Prostate gland (tissue), 2 donors: Measurements from ENCODE around the gene GCNT2. TPM values are rescaled to one million over a fixed set of nuclear protein-coding genes. Genes with fewer than 3 reads are reported as not detected.
A peak's percentile ranks its signal among the peaks of the same experiment; 100 is the strongest.
"Not testable (repeated sequence)": the region's sequence is repeated elsewhere in the genome, so short reads cannot be mapped to it uniquely, and the experiment has no call there.

ENCODE experiments used
- DNase-seq: peaks from one replicate; pipeline ENCODE4 v3.0.0-alpha.2; 2019; ENCODE audit warnings: low spot score
- H3K27ac ChIP-seq, 2 donors: fragments of 200-600 bp; sonication (generic); 2 replicates each; pipeline ENCODE4 v1.5.1; 2017 to 2019
- H3K27me3 ChIP-seq: fragments of 200-600 bp; sonication (generic); replicated peaks from 2 replicates; pipeline ENCODE4 v1.5.1; 2019; ENCODE audit not compliant: insufficient read depth
- H3K36me3 ChIP-seq, 2 donors: fragments of 200-600 bp; sonication (generic); 1 replicate in 1 of 2; 2 replicates in 1 of 2; pipeline versions ENCODE4 v1.5.1 to v1.8.1; 2017 to 2019
- H3K4me1 ChIP-seq: fragments of 200-600 bp; sonication (generic); replicated peaks from 2 replicates; pipeline ENCODE4 v1.5.1; 2019
- H3K4me3 ChIP-seq, 2 donors: fragments of 200-600 bp; sonication (generic); 2 replicates each; pipeline ENCODE4 v1.5.1; 2017 to 2019
- H3K9me3 ChIP-seq: fragments of 200-600 bp; sonication (generic); 2 replicates; pipeline ENCODE4 v1.5.1; 2017
- POLR2A ChIP-seq: fragments of 450-650 bp; IDR thresholded peaks from one replicate; pipeline ENCODE4 v1.6.1; 2016; ENCODE audit warnings: antibody characterized with exemption, mild to moderate bottlenecking
- POLR2AphosphoS5 ChIP-seq: sonication (generic); formaldehyde crosslinking; IDR thresholded peaks from one replicate; pipeline ENCODE4 v1.6.1; 2017; ENCODE audit warnings: antibody characterized with exemption
- WGBS: methylation state at CpG from one replicate; pipeline ENCODE4 v1.1.5; 2018; 5-methylcytosine and 5-hydroxymethylcytosine counted together
- intact Hi-C: fragments of 100-400 bp; cut with DNase I; formaldehyde crosslinking; loops from one replicate; pipeline ENCODE4 v1.14.2; 2022
- total RNA-seq, 2 donors: library from RNA; depleted of rRNA; stranded (reverse); fragments of >200 nt; gene quantifications; one replicate each; pipeline ENCODE4 v1.1.0, GENCODE V29; 2016
- TF ChIP-seq, protein P1 (sequence below), 4 experiments: fragments of 200-600 bp in 2 of 4; fragments of 450-650 bp in 2 of 4; sonication (generic) in 2 of 4; IDR thresholded peaks; 1 replicate in 3 of 4; 2 replicates in 1 of 4; pipeline ENCODE4 v1.5.1; 2016 to 2019; ENCODE audit warnings: antibody characterized with exemption in 4 of 4, mild to moderate bottlenecking in 2 of 4, moderate library complexity in 2 of 4

The GCNT2 gene
- total RNA-seq, 2 donors from 2014 or later: 22.9 to 58.2 TPM

DNA sequence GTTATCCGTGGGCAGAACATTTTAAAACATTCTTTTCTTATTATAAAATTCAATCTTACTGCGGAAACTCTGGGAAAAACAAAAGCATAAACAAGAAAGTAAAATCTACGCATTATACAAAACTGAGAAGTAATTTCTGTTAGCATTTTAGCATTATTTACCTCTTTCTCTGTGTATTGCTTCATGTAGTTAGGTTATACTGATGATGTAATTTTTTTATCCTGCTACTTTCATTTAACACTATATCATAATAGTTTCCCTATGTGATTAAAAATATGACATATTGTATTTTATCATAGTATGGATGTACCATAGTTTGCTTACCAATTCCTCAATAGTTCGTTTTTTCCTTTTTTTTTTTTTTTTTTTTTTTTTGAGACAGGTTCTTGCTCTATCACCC, 4.2 kb upstream of the GCNT2 start:
- WGBS: 98% methylated on average over 4 of the region's 4 CpGs
- intact Hi-C loops: loop anchor here (10.0 kb wide), 2 partner anchors 108 to 228 kb away; partner anchors contain the start of gene TMEM14B
- H3K4me1 ChIP-seq: peaks cover 5% of the 10 kb centered on the region
- TF ChIP-seq, protein P1, sequence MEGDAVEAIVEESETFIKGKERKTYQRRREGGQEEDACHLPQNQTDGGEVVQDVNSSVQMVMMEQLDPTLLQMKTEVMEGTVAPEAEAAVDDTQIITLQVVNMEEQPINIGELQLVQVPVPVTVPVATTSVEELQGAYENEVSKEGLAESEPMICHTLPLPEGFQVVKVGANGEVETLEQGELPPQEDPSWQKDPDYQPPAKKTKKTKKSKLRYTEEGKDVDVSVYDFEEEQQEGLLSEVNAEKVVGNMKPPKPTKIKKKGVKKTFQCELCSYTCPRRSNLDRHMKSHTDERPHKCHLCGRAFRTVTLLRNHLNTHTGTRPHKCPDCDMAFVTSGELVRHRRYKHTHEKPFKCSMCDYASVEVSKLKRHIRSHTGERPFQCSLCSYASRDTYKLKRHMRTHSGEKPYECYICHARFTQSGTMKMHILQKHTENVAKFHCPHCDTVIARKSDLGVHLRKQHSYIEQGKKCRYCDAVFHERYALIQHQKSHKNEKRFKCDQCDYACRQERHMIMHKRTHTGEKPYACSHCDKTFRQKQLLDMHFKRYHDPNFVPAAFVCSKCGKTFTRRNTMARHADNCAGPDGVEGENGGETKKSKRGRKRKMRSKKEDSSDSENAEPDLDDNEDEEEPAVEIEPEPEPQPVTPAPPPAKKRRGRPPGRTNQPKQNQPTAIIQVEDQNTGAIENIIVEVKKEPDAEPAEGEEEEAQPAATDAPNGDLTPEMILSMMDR (IDR thresholded peaks at IDR 0.05): no peak
- TF ChIP-seq POLR2A (no peak), POLR2AphosphoS5 (no peak)
- H3K4me3 ChIP-seq: no peak overlapping the region
- no peaks in the 10 kb centered on the region for H3K9me3 ChIP-seq
- no peak for DNase-seq
- H3K27me3 ChIP-seq: no peaks in the 10 kb centered on the region
- H3K27ac ChIP-seq: no peak overlapping the region
- H3K36me3 ChIP-seq: no peaks in the 10 kb centered on the region

DNA sequence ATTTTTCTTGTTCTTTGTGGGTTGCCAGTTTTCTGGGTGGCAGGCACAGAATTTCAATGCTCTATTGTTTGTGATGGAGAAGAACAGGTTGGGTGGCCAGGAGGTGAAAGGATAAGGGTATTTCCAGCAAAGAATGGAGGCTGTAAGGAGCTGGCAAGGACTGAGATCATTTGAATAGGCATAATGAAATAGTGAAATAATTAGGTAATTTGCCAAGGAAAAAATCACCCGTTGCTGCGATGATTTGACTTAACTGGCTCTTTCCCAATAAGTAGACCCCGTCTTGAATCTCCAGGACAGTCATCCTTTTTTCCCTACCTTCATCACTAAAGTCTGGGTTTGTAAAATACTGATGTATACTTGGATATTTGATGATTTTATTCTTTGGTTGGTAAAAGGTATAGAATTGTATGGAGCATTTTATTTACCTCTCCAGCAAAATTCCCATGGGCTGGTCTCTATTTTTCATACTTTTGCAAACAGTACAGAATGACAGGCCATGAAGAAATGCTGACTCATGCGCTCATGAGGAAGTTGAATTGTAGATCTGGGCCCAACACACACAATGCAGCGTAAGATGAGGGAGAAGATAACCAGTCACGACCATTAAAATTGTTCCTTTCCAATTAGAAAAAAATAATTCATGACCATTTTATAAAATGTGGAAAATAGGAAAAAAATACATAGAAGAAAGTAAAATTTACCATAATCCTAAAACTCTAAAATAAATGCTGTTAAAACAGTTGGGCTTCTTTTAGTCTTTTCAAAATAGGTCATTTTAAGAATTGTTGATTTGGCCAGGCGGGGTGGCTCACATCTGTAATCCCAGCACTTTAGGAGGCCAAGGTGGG, 2.4 kb upstream of the GCNT2 start:
- H3K27me3 ChIP-seq: no peaks in the 10 kb centered on the region
- peaks cover 5% of the 10 kb centered on the region for H3K4me1 ChIP-seq
- no peaks in the 10 kb centered on the region for H3K36me3 ChIP-seq
- no peak overlapping the region for H3K4me3 ChIP-seq
- no peaks in the 10 kb centered on the region for H3K9me3 ChIP-seq
- TF ChIP-seq POLR2AphosphoS5 (peak; percentile 71), POLR2A (no peak)
- peak; percentile 41 for DNase-seq
- intact Hi-C loops: loop anchor here (10.0 kb wide), 2 partner anchors 106 to 226 kb away; partner anchors contain the start of gene TMEM14B
- H3K27ac ChIP-seq: peak overlapping the region in 1 of 2 donors; percentile 16
- 44% methylated on average over 7 of the region's 7 CpGs for WGBS

DNA sequence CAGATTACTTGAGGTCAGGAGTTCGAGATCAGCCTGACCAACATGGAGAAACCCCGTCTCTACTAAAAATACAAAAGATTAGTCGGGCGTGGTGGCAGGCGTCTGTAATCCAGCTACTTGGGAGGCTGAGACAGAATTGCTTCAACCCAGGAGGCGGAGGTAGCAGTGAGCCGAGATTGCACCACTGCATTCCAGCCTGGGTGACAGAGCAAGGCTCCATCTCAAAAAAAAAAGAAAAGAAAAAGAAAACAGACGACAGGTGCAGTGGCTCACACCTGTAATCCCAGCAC, 1.8 kb upstream of the GCNT2 start:
- H3K27ac ChIP-seq, H3K36me3 ChIP-seq, H3K4me3 ChIP-seq, H3K4me1 ChIP-seq, H3K27me3 ChIP-seq, DNase-seq, H3K9me3 ChIP-seq: not testable (repeated sequence)
- WGBS: 91% methylated on average over 8 of the region's 8 CpGs
- intact Hi-C loops: loop anchor here (10.0 kb wide), 2 partner anchors 105 to 225 kb away; partner anchors contain the start of gene TMEM14B

DNA sequence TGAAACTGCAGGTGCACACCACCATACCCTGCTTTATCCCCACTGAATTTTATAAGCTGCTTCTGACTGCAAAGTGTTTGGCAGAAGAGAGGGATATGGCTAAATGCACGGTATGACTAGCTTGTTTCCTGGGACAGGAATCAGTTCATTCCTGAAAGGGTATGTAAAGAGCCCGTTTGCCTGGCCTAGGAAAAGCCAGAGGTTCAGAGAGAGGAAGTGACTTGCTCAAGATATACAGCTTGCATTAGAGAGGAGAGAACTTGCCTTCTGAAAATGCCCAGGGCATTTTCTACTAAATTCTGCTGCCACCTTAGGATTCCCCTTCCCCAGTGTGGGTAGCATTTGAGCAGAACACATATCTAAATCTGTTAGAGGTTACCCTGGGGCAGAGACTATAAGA, 683 bp upstream of the GCNT2 start:
- no peak for DNase-seq
- WGBS: 38% methylated on average over 2 of the region's 2 CpGs
- no peak for TF ChIP-seq POLR2AphosphoS5
- TF ChIP-seq, protein P1 (IDR thresholded peaks at IDR 0.05): no peak
- TF ChIP-seq POLR2A: no peak
- Histone ChIP-seq H3K36me3 (no peaks in the 10 kb centered on the region), H3K4me1 (peaks cover 5% of the 10 kb centered on the region), H3K9me3 (no peaks in the 10 kb centered on the region), H3K27ac (peak overlapping the region; percentile 61 to 62), H3K4me3 (no peak overlapping the region), H3K27me3 (no peaks in the 10 kb centered on the region)
- intact Hi-C loops: no loop called here

DNA sequence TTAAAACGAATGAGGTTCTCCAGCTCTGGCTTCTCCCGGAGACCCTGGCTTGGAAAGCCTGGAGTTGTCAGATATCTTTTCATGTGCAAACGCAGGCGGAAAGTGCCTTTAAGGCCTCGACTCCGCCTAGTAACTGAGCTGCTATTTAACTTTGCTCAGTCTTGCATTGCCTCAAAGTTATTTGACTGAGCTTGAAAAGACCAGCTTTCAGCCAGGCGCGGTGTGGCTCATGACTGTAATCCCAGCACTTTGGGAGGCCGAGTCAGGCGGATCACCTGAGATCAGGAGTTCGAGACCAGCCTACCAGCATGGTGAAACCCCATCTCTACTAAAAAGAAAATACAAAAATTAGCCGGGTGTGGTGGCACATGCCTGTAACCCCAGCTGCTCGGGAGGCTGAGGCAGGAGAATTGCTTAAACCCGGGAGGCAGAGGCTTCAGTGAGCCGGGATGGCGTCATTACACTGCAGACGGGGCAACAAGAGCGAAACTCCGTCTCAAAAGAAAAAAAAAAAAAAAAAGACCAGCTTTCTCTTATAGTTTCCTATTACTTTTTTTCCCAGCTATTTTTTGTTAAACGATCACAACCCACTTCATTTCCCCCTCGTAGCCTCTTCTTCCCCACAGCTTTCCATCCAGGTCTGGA, 1.9 kb downstream of the GCNT2 start:
- DNase-seq: no peak
- Histone ChIP-seq H3K4me1 (peaks cover 5% of the 10 kb centered on the region), H3K9me3 (no peaks in the 10 kb centered on the region), H3K27ac (no peak overlapping the region), H3K36me3 (no peaks in the 10 kb centered on the region), H3K4me3 (no peak overlapping the region), H3K27me3 (no peaks in the 10 kb centered on the region)
- no peak for TF ChIP-seq POLR2AphosphoS5
- no peak for TF ChIP-seq POLR2A
- TF ChIP-seq, protein P1 (IDR thresholded peaks at IDR 0.05): no peak
- WGBS: 87% methylated on average over 21 of the region's 21 CpGs
- intact Hi-C loops: no loop called here
